Measurements from ENCODE around the gene NME9.

Gene NME9

DNA sequence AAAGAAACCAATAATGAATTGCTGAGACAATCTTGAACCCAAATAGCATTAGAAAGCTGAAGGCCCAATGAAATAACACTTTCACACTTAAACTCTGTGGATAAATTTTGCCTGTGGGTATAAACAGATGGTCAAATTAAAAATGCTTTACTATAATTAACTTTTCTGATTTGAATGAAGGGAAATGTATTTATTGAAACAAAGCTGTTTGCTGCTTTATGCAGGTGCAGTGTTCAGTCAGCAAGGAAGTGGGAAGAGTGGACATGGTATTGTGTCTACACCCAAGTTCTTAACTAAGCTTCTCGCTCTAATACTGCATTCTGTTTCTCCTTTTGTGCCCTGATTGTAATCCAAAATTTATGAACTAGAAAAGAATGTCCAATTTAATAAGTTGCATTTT lies 31.8 kb downstream of the NME9 start:
- Histone ChIP-seq H2AFZ (ENCODE audit: low read length) (no peak overlapping the region), H3K27me3 (ENCODE audit: insufficient read depth, low read length, poor library complexity, severe bottlenecking) (no peaks in the 10 kb centered on the region), H3K9ac (ENCODE audit: low read depth, low read length, poor library complexity, severe bottlenecking) (no peak overlapping the region), H4K20me1 (ENCODE audit: insufficient read depth, low read length, poor library complexity, severe bottlenecking) (no peaks in the 10 kb centered on the region), H3F3A (ENCODE audit: low read depth) (no peaks in the 10 kb centered on the region), H3K4me3 (ENCODE audit: low read length, poor library complexity, severe bottlenecking) (no peak overlapping the region), H3K4me2 (ENCODE audit: low read depth, low read length, poor library complexity, severe bottlenecking) (no peak overlapping the region), H3K36me3 (ENCODE audit: insufficient read depth, low read length) (peaks cover 30% of the 10 kb centered on the region; the same call in 1 of the 2 replicates), H3K9me3 (ENCODE audit: insufficient read depth, low read depth, low read length) (no peaks in the 10 kb centered on the region), H3K9me2 (replicated peaks; ENCODE audit: low read depth, low read length) (no peaks in the 10 kb centered on the region), H3K79me2 (ENCODE audit: insufficient read depth, low read length) (no peaks in the 10 kb centered on the region), H3K4me1 (ENCODE audit: insufficient read depth, low read length, poor library complexity, severe bottlenecking) (no peaks in the 10 kb centered on the region)
- TF ChIP-seq CTCF (conservative IDR thresholded peaks at IDR 0.05; ENCODE audit: low read length) (no peak), EZH2phosphoT487 (IDR thresholded peaks at IDR 0.05; ENCODE audit: borderline replicate concordance) (no peak)

GRCh38 chr3:138297059-138297607 lies 32.5 kb downstream of the NME9 start:
- no peaks in the 10 kb centered on the region for H3K9me2 ChIP-seq (replicated peaks; ENCODE audit: low read depth, low read length)
- no peaks in the 10 kb centered on the region for H3K9me3 ChIP-seq (ENCODE audit: insufficient read depth, low read depth, low read length)
- TF ChIP-seq CTCF (conservative IDR thresholded peaks at IDR 0.05; ENCODE audit: low read length) (no peak), EZH2phosphoT487 (IDR thresholded peaks at IDR 0.05; ENCODE audit: borderline replicate concordance) (no peak)
- no peak overlapping the region for H3K4me3 ChIP-seq (ENCODE audit: low read length, poor library complexity, severe bottlenecking)
- no peak overlapping the region for H3K4me2 ChIP-seq (ENCODE audit: low read depth, low read length, poor library complexity, severe bottlenecking)
- H4K20me1 ChIP-seq (ENCODE audit: insufficient read depth, low read length, poor library complexity, severe bottlenecking): no peaks in the 10 kb centered on the region
- no peaks in the 10 kb centered on the region for H3K79me2 ChIP-seq (ENCODE audit: insufficient read depth, low read length)
- H3K9ac ChIP-seq (ENCODE audit: low read depth, low read length, poor library complexity, severe bottlenecking): no peak overlapping the region
- peaks cover 37% of the 10 kb centered on the region; the same call in 1 of the 2 replicates for H3K36me3 ChIP-seq (ENCODE audit: insufficient read depth, low read length)
- no peak overlapping the region for H2AFZ ChIP-seq (ENCODE audit: low read length)
- H3F3A ChIP-seq (ENCODE audit: low read depth): no peaks in the 10 kb centered on the region
- no peaks in the 10 kb centered on the region for H3K27me3 ChIP-seq (ENCODE audit: insufficient read depth, low read length, poor library complexity, severe bottlenecking)
- H3K4me1 ChIP-seq (ENCODE audit: insufficient read depth, low read length, poor library complexity, severe bottlenecking): no peaks in the 10 kb centered on the region

DNA sequence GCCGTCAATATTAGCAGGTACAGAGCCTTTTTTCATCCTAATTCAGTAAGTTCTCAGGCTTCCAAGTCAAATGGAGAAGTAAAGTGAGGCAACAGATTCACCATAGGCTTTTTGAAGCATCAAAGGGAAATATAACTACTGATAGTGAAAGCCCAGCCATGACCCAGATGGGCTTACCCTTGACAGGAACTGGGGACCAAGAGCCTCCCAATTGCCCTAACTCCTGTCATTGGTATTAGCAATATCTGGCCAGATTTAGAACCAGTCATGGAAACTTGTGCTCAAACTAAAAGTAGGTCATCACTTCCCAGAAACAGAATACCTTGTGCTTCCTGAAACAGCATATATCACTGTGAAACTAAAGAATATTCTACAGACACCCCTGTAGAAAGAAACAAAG lies 33.0 kb downstream of the NME9 start:
- H3K27me3 ChIP-seq (ENCODE audit: insufficient read depth, low read length, poor library complexity, severe bottlenecking): no peaks in the 10 kb centered on the region
- no peak overlapping the region for H3K4me3 ChIP-seq (ENCODE audit: low read length, poor library complexity, severe bottlenecking)
- TF ChIP-seq EZH2phosphoT487 (IDR thresholded peaks at IDR 0.05; ENCODE audit: borderline replicate concordance) (no peak), CTCF (conservative IDR thresholded peaks at IDR 0.05; ENCODE audit: low read length) (no peak)
- no peaks in the 10 kb centered on the region for H3K9me3 ChIP-seq (ENCODE audit: insufficient read depth, low read depth, low read length)
- no peak overlapping the region for H3K4me2 ChIP-seq (ENCODE audit: low read depth, low read length, poor library complexity, severe bottlenecking)
- no peaks in the 10 kb centered on the region for H3F3A ChIP-seq (ENCODE audit: low read depth)
- H4K20me1 ChIP-seq (ENCODE audit: insufficient read depth, low read length, poor library complexity, severe bottlenecking): no peaks in the 10 kb centered on the region
- H2AFZ ChIP-seq (ENCODE audit: low read length): no peak overlapping the region
- H3K79me2 ChIP-seq (ENCODE audit: insufficient read depth, low read length): no peaks in the 10 kb centered on the region
- H3K4me1 ChIP-seq (ENCODE audit: insufficient read depth, low read length, poor library complexity, severe bottlenecking): no peaks in the 10 kb centered on the region
- peaks cover 39% of the 10 kb centered on the region; the same call in 1 of the 2 replicates for H3K36me3 ChIP-seq (ENCODE audit: insufficient read depth, low read length)
- H3K9ac ChIP-seq (ENCODE audit: low read depth, low read length, poor library complexity, severe bottlenecking): no peak overlapping the region
- no peaks in the 10 kb centered on the region for H3K9me2 ChIP-seq (replicated peaks; ENCODE audit: low read depth, low read length)
